Breast epithelium (tissue), 4 donors: ENCODE results near the gene SLC22A23. TPM values are rescaled to one million over a fixed set of nuclear protein-coding genes. Genes with fewer than 3 reads are reported as not detected.

Experiments used
- DNase-seq, 2 donors: peaks; one replicate each; pipeline ENCODE4 v3.0.0-alpha.2; 2019; ENCODE audit warnings: low spot score in 2 of 2
- H3K27ac ChIP-seq, 2 donors: fragments of 200-600 bp; sonication (generic) in 1 of 2; one replicate each; pipeline ENCODE4 v1.5.1; 2016 to 2019; ENCODE audit warnings: mild to moderate bottlenecking in 1 of 2
- H3K27me3 ChIP-seq, 2 donors: fragments of 200-600 bp; sonication (generic) in 1 of 2; one replicate each; pipeline versions ENCODE4 v1.5.1 to v1.6.0; 2017 to 2019; ENCODE audit warnings: control low read depth in 1 of 2, mild to moderate bottlenecking in 1 of 2
- H3K36me3 ChIP-seq: fragments of 200-600 bp; one replicate; pipeline ENCODE4 v1.5.1; 2019
- H3K4me1 ChIP-seq, 2 donors: fragments of 200-600 bp; sonication (generic); one replicate each; pipeline ENCODE4 v1.5.1; 2016 to 2019; ENCODE audit warnings: control low read depth in 1 of 2
- H3K4me3 ChIP-seq, 3 donors: fragments of 200-600 bp; sonication (generic); 1 replicate in 2 of 3; 2 replicates in 1 of 3; pipeline ENCODE4 v1.5.1; 2016 to 2019; ENCODE audit warnings: mild to moderate bottlenecking in 3 of 3, moderate library complexity in 2 of 3
- H3K9me3 ChIP-seq, 2 donors: fragments of 200-600 bp; sonication (generic) in 1 of 2; one replicate each; pipeline ENCODE4 v1.5.1; 2016 to 2019; ENCODE audit warnings: control low read depth in 1 of 2
- CTCF ChIP-seq, 3 donors: fragments of 450-650 bp; IDR thresholded peaks; one replicate each; pipeline ENCODE4 v1.5.1; 2016 to 2017; ENCODE audit warnings: antibody characterized with exemption in 3 of 3, mild to moderate bottlenecking in 3 of 3, moderate library complexity in 3 of 3
- POLR2A ChIP-seq: fragments of 450-650 bp; IDR thresholded peaks from one replicate; pipeline ENCODE4 v1.6.1; 2016; ENCODE audit warnings: antibody characterized with exemption, mild to moderate bottlenecking, moderate library complexity
- POLR2AphosphoS5 ChIP-seq, 3 donors: sonication (generic); formaldehyde crosslinking; IDR thresholded peaks; one replicate each; pipeline ENCODE4 v1.6.1; 2017; ENCODE audit warnings: antibody characterized with exemption in 3 of 3
- intact Hi-C: fragments of 100-400 bp; cut with DNase I; formaldehyde crosslinking; loops from one replicate; pipeline ENCODE4 v1.15.1; 2023; ENCODE audit warnings: low total_unique reads
- total RNA-seq, 3 donors: library from RNA; depleted of rRNA; stranded (reverse); fragments of >200 nt; gene quantifications; one replicate each; pipeline ENCODE4 v1.1.0, GENCODE V29; 2016

Gene SLC22A23
- total RNA-seq, 3 donors from 2014 or later: 10.9 to 26.3 (median 22.9) TPM

DNA sequence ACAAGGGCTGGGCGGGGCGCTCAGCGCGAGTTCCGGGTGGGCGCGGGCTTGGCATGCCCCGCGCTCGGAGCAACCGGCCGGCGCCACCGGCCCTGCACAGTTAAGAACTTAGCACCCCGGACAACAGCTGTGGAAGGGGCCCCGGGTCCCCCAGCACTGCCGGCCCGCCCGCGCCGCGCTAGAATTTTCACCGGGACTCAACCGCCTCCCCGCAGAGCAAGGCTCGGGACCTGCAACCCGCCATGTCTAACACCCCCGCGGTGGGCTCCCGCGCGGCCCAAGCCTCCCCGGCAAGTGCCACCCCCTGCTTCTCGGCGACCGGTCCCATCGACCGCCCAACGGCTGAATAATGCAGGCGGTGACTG lies 203.3 kb downstream of the SLC22A23 start:
- no peak for DNase-seq
- Histone ChIP-seq H3K4me3 (no peak overlapping the region), H3K4me1 (no peaks in the 10 kb centered on the region), H3K9me3 (no peaks in the 10 kb centered on the region), H3K27me3 (no peaks in the 10 kb centered on the region), H3K36me3 (no peaks in the 10 kb centered on the region), H3K27ac (no peak overlapping the region)
- no peak for TF ChIP-seq POLR2AphosphoS5 (IDR thresholded peaks at IDR 0.05)
- no peak for TF ChIP-seq CTCF (IDR thresholded peaks at IDR 0.05)
- no peak for TF ChIP-seq POLR2A
- intact Hi-C loops: no loop called here

DNA sequence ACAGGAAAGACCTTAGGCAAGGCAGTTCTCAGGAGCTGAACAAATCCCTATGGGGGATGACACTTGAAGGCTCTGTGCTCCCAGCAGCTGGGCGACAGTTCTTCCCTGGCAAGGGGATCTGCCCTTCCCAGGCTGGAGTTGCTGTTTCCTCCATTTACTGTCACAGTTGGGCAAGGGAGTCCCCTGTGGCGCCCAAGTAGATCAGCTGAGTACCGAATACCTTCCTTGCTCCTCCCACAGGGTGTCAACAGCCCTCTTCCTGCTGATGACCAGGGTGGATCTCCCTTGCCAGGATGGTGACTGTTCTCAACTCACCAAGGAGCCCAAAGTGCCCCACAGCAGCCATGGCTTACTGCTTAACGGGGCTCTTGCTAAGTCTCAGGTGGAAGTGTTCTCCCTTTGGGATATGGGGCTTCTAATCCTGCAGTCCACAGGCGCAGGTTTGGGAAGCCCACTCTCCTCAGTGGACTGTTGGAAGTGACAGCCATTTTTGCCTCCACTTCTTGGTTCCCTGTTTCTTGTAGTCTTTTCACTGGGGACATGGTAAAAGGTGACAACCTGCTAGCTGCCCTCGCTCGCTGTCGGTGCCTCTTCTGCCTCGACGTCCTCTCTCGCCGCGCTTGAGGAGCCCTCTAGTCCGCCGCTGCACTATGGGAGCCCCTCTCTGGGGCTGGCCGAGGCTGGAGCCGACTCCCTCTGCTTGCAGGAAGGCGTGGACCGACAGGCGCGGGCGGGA lies 203.8 kb downstream of the SLC22A23 start:
- no peak for DNase-seq
- Histone ChIP-seq H3K27me3 (no peaks in the 10 kb centered on the region), H3K4me3 (no peak overlapping the region), H3K36me3 (no peaks in the 10 kb centered on the region), H3K9me3 (no peaks in the 10 kb centered on the region), H3K4me1 (no peaks in the 10 kb centered on the region), H3K27ac (no peak overlapping the region)
- intact Hi-C loops: no loop called here
- TF ChIP-seq CTCF (IDR thresholded peaks at IDR 0.05) (no peak), POLR2AphosphoS5 (IDR thresholded peaks at IDR 0.05) (no peak), POLR2A (no peak)

- H3K36me3 ChIP-seq: no peaks in the 10 kb centered on the region
- H3K27ac ChIP-seq: no peak overlapping the region
- intact Hi-C loops: no loop called here
- TF ChIP-seq POLR2A (no peak), POLR2AphosphoS5 (IDR thresholded peaks at IDR 0.05) (no peak), CTCF (IDR thresholded peaks at IDR 0.05) (no peak)
- no peaks in the 10 kb centered on the region for H3K4me1 ChIP-seq
- H3K4me3 ChIP-seq: no peak overlapping the region
- H3K27me3 ChIP-seq: no peaks in the 10 kb centered on the region
- no peak for DNase-seq
- H3K9me3 ChIP-seq: no peaks in the 10 kb centered on the region
Measured at GRCh38 chr6:3252369-3252768, 204.5 kb downstream of the SLC22A23 start.

- no peak overlapping the region for H3K27ac ChIP-seq
- intact Hi-C loops: no loop called here
- TF ChIP-seq POLR2A (no peak), POLR2AphosphoS5 (IDR thresholded peaks at IDR 0.05) (peak in 1 of 3 donors; percentile 45), CTCF (IDR thresholded peaks at IDR 0.05) (peak; percentile 94 to 97 (median 96))
- DNase-seq: peak; percentile 74 to 82
- H3K4me1 ChIP-seq: no peaks in the 10 kb centered on the region
- no peaks in the 10 kb centered on the region for H3K27me3 ChIP-seq
- H3K4me3 ChIP-seq: no peak overlapping the region
- no peaks in the 10 kb centered on the region for H3K36me3 ChIP-seq
- no peaks in the 10 kb centered on the region for H3K9me3 ChIP-seq
Measured at GRCh38 chr6:3251462-3252314, 205.2 kb downstream of the SLC22A23 start.

- H3K4me1 ChIP-seq: no peaks in the 10 kb centered on the region
- no peak for DNase-seq
- no peak overlapping the region for H3K4me3 ChIP-seq
- no peaks in the 10 kb centered on the region for H3K9me3 ChIP-seq
- peak overlapping the region in 1 of 2 donors; percentile 31 for H3K27ac ChIP-seq
- no peaks in the 10 kb centered on the region for H3K27me3 ChIP-seq
- no peaks in the 10 kb centered on the region for H3K36me3 ChIP-seq
- no peak for TF ChIP-seq POLR2A
- TF ChIP-seq POLR2AphosphoS5 (IDR thresholded peaks at IDR 0.05): no peak
- TF ChIP-seq CTCF (IDR thresholded peaks at IDR 0.05): no peak
- intact Hi-C loops: no loop called here
Measured at GRCh38 chr6:3250231-3250675, 206.6 kb downstream of the SLC22A23 start.
